GM21619 (cell line): Measurements from ENCODE around the gene PAIP2.
A peak's percentile ranks its signal among the peaks of the same experiment; 100 is the strongest.

Experiments
- ATAC-seq: cut with Tn5 transposase; IDR thresholded peaks from one replicate; pipeline ENCODE4 v1.9.1; 2021; ENCODE audit not compliant: unreplicated experiment

Gene PAIP2

GRCh38 chr5:139391570-139392323, 50.1 kb downstream of the PAIP2 start:
- ATAC-seq, result no peak

GRCh38 chr5:139392324-139392677, 50.6 kb downstream of the PAIP2 start:
- ATAC-seq, result no peak

- peak; percentile 42 for ATAC-seq
These were observed 51.2 kb downstream of the PAIP2 start for GRCh38 chr5:139392678-139393496.

- no peak for ATAC-seq
These were observed 52.0 kb downstream of the PAIP2 start for GRCh38 chr5:139393497-139394122.

GRCh38 chr5:139394123-139394653, 52.5 kb downstream of the PAIP2 start:
- ATAC-seq, result no peak

GRCh38 chr5:139394654-139395566, 53.3 kb downstream of the PAIP2 start, which contains the start of gene PROB1:
Gene PROB1 (minus strand): TSS chr5:139395104. CDS start chr5:139395081, 23 bp downstream.
- ATAC-seq, result no peak

GRCh38 chr5:139395844-139396640, 54.4 kb downstream of the PAIP2 start:
- ATAC-seq, result no peak

GRCh38 chr5:139396691-139397090, 55.0 kb downstream of the PAIP2 start:
- no peak for ATAC-seq

GRCh38 chr5:139397921-139398320, 56.3 kb downstream of the PAIP2 start:
- ATAC-seq, result no peak

- peak; percentile 24 for ATAC-seq
These were observed 58.0 kb downstream of the PAIP2 start for GRCh38 chr5:139399501-139400121.

- no peak for ATAC-seq
These were observed 59.9 kb downstream of the PAIP2 start for GRCh38 chr5:139401546-139401945.

- ATAC-seq, result no peak
These were observed 61.0 kb downstream of the PAIP2 start for GRCh38 chr5:139402561-139403158.

- ATAC-seq, result no peak
These were observed 61.7 kb downstream of the PAIP2 start for GRCh38 chr5:139403418-139403786.

- peak; percentile 79 for ATAC-seq
These were observed 62.3 kb downstream of the PAIP2 start, which contains the start of gene SPATA24 for GRCh38 chr5:139403787-139404483. Gene SPATA24 (minus strand): TSS chr5:139404089. CDS start chr5:139404060, 29 bp downstream.

GRCh38 chr5:139404484-139404840, 62.8 kb downstream of the PAIP2 start:
- no peak for ATAC-seq

- no peak for ATAC-seq
These were observed 65.3 kb downstream of the PAIP2 start for GRCh38 chr5:139406963-139407362.

GRCh38 chr5:139407517-139407916, 65.9 kb downstream of the PAIP2 start:
- ATAC-seq, result no peak

GRCh38 chr5:139408191-139408590, 66.5 kb downstream of the PAIP2 start:
- no peak for ATAC-seq
